Epithelial cell of proximal tubule (primary cell): Measurements from ENCODE around the gene OR4B1. TPM values are rescaled to one million over a fixed set of nuclear protein-coding genes. Genes with fewer than 3 reads are reported as not detected.
"Not testable (repeated sequence)": the region's sequence is repeated elsewhere in the genome, so short reads cannot be mapped to it uniquely, and the experiment has no call there.

Experiments
- DNase-seq: peaks from one replicate; pipeline ENCODE4 v3.0.0-alpha.2; 2011; ENCODE audit warnings: low read depth
- H3K4me3 ChIP-seq: 2 replicates; pipeline ENCODE4 v1.5.1; 2011; ENCODE audit warnings: low read depth, mild to moderate bottlenecking, low read length
- CTCF ChIP-seq: conservative IDR thresholded peaks from 2 replicates; pipeline ENCODE4 v1.5.1; 2012; ENCODE audit warnings: low read depth, mild to moderate bottlenecking, low read length
- total RNA-seq: library from RNA; depleted of rRNA; stranded (reverse); fragments of >200 nt; gene quantifications from 2 replicates; pipeline ENCODE4 v1.2.3, GENCODE V29; 2015

The OR4B1 gene
- total RNA-seq, 1 donor from 2014 or later = not detected

GRCh38 chr11:48172818-48173609 is 43.6 kb upstream of the OR4B1 start:
- H3K4me3 ChIP-seq = no peak overlapping the region
- no peak for DNase-seq
- TF ChIP-seq CTCF = peak; percentile 96

- TF ChIP-seq CTCF = no peak
- H3K4me3 ChIP-seq = no peak overlapping the region
- no peak for DNase-seq
Observed at GRCh38 chr11:48177661-48178060, 38.9 kb upstream of the OR4B1 start.

GRCh38 chr11:48180627-48181026 is 36.0 kb upstream of the OR4B1 start:
- no peak for TF ChIP-seq CTCF
- H3K4me3 ChIP-seq = no peak overlapping the region
- DNase-seq = no peak

- no peak for TF ChIP-seq CTCF
- H3K4me3 ChIP-seq = no peak overlapping the region
- no peak for DNase-seq
Observed at GRCh38 chr11:48182860-48183526, 33.6 kb upstream of the OR4B1 start.

GRCh38 chr11:48184452-48184851 is 32.2 kb upstream of the OR4B1 start:
- peak; percentile 20 for TF ChIP-seq CTCF
- no peak for DNase-seq
- H3K4me3 ChIP-seq = no peak overlapping the region

- H3K4me3 ChIP-seq = not testable (repeated sequence)
Observed at GRCh38 chr11:48190906-48191654, 25.5 kb upstream of the OR4B1 start.

GRCh38 chr11:48193876-48194275 is 22.7 kb upstream of the OR4B1 start:
- DNase-seq = no peak
- no peak for TF ChIP-seq CTCF
- no peak overlapping the region for H3K4me3 ChIP-seq

More at GRCh38 chr11:48190906-48191654, 25.5 kb upstream of the OR4B1 start:
- DNase-seq = not testable (repeated sequence)
